GM12865 (cell line): ENCODE data around the gene DNPEP.

Source experiments
- DNase-seq: peaks from one replicate; pipeline ENCODE4 v3.0.0; 2010; ENCODE audit warnings: low read depth
- H3K4me3 ChIP-seq: 2 replicates; pipeline ENCODE4 v1.5.1; 2011; ENCODE audit warnings: mild to moderate bottlenecking, low read depth, low read length, control low read depth
- TF ChIP-seq, protein P1 (sequence below): IDR thresholded peaks from 2 replicates; pipeline ENCODE4 v1.5.1; 2011; ENCODE audit warnings: low read length, control low read depth, low read depth, inconsistent platforms; ENCODE audit not compliant: insufficient read depth; ENCODE audit errors: missing control alignments

Gene DNPEP

DNA sequence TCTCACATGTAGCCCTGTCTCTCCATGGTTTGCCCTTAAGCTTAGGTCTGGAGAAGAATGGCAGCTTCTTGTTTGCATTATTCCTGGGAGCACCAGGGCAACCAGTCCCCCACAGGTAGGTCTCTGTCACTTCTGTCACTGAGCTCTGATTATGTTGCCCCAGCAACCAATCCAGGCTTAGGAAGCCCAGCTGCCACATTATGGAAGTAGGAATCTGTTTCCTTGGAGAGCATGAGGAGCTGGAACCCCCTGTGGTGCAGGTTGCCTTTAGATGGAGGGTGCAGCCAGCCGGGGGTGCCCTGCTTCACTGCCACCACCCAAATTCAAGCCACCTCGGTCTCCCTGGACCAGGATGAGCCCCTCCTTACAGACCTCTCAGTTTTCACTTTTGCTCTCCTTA, 60.0 kb downstream of the DNPEP start:
- TF ChIP-seq, protein P1, sequence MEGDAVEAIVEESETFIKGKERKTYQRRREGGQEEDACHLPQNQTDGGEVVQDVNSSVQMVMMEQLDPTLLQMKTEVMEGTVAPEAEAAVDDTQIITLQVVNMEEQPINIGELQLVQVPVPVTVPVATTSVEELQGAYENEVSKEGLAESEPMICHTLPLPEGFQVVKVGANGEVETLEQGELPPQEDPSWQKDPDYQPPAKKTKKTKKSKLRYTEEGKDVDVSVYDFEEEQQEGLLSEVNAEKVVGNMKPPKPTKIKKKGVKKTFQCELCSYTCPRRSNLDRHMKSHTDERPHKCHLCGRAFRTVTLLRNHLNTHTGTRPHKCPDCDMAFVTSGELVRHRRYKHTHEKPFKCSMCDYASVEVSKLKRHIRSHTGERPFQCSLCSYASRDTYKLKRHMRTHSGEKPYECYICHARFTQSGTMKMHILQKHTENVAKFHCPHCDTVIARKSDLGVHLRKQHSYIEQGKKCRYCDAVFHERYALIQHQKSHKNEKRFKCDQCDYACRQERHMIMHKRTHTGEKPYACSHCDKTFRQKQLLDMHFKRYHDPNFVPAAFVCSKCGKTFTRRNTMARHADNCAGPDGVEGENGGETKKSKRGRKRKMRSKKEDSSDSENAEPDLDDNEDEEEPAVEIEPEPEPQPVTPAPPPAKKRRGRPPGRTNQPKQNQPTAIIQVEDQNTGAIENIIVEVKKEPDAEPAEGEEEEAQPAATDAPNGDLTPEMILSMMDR = no peak
- DNase-seq = no peak
- no peak overlapping the region for H3K4me3 ChIP-seq

DNA sequence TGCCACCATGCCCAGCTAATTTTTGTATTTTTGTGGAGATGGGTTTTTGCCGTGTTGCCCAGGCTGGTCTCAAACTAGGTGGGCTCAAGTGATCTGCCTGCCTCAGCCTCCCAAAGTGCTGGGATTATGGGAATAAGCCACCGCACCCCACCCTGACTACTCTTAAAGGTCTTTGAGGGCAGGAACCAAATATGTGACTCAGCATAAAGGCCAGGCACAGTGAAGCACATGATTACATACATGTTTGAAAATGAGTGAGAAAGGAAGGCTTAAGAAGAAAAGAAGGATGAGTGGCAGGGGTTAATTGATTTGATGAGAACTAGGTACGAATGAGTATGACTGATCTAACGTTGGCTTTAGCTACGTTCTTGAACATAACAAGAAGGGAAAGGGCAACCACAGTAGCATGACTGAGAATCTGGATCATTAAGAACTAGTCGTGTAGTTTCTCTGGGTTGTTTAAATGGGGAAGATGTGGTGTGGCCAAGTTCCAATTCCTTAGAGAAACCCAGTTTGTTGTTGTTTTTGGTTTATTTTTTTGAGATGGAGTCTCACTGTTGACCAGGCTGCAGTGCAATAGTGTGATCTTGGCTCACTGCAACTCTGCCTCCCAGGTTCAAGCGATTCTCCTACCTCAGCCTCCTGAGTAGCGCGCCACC, 61.9 kb downstream of the DNPEP start:
- TF ChIP-seq, protein P1 = no peak
- DNase-seq = no peak

DNA sequence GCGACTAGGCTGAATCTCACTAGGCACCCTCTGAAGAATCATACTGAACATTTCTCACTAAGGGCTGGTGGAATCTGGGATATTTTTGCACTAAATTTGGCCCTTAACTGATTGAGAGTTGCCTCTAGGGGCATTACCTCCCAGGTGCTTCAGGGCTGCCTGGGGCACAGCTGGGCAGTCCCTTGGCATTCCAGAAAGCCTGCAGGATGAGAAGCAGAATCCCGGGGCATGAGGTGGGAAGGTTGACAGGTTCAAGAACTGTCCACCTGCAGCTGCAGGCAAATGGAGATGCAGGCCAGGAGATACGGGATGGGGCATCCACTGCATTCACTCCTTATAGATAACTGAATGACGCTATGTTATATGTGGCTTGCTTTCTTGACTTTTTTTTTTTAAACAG, 62.6 kb downstream of the DNPEP start:
- no peak overlapping the region for H3K4me3 ChIP-seq
- no peak for DNase-seq
- TF ChIP-seq, protein P1 = no peak

More for the DNA sequence above, 61.9 kb downstream of the DNPEP start:
- H3K4me3 ChIP-seq = no peak overlapping the region

DNA sequence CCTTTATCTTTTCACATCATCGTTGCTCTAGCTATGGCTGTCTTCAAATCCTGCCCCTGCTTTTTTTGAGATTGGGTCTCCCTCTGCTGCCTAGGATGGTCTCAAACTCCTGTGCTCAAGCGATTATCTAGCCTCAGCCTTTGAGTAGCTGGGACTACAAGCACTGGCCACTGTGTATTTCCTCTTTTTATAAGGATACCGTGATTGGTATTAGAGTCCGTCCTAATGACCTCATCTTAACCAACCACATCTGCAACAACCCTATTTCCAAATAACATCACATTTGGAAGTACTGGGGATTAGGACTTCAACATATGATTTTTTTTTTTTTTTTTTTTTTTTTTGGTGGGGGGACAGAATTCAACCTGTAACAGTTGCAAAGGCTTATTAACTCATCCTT, 64.3 kb downstream of the DNPEP start:
- no peak overlapping the region for H3K4me3 ChIP-seq
- no peak for DNase-seq
- TF ChIP-seq, protein P1 = no peak
